Kasumi-1 (cell line): ENCODE results near the gene RPS6KA4.

Source experiments
- DNase-seq, 2 experiments: peaks; one replicate each; lab custom pipeline; 2025; lab: John Stamatoyannopoulos, UW

Gene RPS6KA4

GRCh38 chr11:64348383-64349024 is 10.5 kb upstream of the RPS6KA4 start:
- DNase-seq: no peak

- no peak for DNase-seq
These were observed 10.0 kb upstream of the RPS6KA4 start for GRCh38 chr11:64349025-64349387.

DNA sequence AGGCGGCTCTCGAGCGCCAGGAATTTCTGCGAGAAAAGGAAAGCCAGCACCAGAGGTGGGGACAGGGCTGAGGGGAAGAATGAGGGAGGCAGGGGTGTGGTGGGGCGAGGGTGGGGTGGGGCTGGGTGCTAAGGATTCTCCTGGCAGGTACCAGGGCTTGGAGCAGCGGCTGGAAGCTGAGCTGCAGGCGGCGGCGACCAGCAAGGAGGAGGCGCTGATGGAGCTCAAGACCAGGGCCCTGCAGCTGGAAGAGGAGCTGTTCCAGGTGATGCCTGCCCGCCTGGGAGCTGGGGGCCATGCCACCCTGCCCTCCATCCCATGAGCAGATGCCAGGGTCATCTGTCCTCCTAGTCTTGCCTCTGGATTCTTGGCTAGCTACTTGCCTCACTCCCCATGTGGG is 9.6 kb upstream of the RPS6KA4 start:
- no peak for DNase-seq

DNA sequence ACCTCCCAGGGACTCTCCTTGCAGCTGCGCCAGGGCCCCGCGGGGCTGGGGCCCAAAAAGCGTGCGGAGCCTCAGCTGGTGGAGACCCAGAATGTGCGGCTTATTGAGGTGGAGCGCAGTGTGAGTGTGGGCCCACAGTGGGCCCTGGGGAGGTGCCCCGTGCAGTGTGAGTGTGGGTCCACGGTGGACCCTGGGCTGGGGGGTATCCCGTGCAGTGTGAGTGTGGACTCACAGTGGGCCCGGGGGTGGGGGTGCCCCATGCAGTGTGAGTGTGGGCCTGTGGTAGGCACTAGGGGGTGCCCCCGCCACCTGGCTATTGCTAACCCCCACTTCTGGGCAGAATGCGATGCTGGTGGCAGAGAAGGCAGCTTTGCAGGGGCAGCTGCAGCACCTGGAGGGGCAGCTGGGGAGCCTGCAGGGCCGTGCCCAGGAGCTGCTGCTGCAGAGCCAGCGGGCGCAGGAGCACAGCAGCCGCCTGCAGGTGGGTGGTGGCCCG is 7.8 kb upstream of the RPS6KA4 start:
- no peak for DNase-seq

- DNase-seq: no peak
These were observed 6.6 kb upstream of the RPS6KA4 start for GRCh38 chr11:64352099-64352994.

DNA sequence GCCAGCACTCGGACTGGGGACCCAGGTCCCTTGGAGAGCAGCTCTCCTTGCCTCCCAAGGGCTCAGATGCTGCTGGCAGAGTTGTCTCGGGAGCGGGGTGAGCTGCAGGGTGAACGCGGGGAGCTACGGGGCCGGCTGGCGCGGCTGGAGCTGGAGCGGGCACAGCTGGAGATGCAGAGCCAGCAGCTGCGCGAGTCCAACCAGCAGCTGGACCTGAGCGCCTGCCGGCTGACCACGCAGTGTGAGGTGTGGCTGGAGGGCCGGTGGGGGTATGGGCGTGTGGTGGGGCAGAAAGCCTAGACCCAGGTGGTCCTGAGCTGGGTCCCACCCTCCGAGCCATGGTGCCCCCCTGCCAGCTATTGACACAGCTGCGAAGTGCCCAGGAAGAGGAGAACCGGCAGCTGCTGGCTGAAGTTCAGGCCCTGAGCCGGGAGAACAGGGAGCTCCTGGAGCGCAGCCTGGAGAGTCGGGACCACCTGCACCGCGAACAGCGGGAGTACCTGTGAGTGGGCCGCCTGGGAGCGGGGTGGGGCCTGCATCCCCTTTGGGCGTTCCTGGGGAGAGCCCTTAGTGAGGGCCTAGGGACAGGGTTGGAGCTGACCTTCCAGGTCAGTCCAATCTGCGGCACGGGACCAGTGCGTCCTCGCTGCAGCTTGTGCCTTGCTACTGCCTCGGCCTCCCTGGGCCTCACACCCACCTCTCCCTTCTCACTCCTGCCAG is 5.8 kb upstream of the RPS6KA4 start:
- DNase-seq: no peak

- DNase-seq: no peak
These were observed 5.1 kb upstream of the RPS6KA4 start for GRCh38 chr11:64353715-64354506.

DNA sequence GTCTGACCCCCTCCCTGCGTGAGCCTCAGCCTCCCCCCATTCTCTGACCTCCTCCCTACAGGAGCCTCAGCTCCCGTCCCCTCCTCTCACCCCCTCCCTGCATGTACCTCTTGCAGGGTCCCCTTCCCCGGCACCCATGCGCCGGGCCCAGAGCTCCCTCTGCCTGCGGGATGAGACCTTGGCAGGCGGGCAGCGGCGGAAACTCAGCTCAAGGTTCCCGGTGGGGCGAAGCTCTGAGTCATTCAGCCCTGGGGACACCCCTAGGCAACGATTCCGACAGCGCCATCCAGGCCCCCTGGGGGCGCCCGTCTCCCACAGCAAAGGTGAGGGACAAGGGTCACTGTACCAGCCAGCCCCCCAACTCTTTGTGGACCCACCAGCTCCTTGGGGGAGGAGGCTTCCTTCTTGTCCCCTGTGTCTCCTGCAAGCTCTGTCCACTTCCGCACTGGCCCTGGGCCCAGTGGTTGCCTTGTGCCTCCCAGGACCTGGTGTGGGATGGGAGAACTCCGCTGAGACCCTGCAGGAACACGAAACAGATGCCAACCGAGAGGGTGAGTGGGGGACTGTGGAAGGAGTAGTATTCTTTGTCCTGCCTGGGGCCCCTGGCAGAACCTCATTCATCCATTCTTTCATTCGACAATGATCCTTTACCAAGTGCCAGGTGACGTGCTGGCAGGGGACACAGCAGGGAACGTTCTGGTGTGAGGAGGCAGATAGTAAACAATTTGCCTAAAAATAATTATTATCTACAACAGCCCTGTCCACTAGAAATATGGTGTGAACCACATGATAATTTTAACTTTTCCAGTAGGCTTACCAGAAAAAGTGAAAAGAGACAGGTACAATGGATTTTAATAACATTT is 3.7 kb upstream of the RPS6KA4 start:
- peak; percentile 89 to 91 for DNase-seq

DNA sequence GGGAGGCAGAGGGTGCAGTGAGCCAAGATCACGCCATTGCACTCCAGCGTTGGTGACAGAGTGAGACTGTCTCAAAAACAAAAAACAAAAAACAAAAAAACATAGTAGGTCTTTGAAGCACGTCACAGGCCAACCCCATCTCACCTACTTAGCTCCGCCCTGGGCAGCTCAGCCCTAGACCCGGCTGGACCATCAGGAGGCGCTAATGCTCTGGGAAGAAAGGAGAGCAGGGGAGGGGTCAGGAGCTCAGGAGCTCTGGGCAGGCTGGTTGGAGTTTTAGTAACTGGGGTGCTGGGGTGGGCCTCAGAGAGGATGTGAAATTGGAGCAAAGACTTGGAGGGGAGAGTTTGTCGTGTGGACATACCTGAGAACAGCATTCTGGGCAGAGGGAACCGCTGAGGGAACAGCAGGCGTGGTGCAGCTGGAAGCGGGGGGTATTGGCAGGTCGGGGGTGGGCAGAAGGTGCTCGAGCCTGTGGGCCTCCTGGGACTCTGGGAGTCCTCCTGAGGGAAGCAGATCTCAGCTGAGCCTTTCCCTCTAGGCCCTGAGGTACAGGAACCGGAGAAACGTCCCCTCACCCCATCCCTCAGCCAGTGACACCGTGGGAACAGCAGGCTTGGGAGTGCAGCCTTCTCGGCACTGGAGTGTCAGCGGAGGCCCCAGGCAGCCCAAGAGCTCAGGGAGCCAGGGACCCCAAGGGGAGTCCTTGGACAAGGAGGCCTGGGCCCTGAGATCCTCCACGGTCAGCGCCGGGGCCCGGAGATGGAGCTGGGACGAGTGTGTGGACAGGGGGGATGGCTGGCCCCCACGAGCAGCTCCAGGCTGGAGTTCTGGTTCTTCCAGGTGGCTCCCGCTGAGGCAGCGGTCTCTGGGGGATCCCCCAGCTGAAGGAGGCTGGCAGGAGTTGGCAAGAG is 2.2 kb upstream of the RPS6KA4 start:
- peak; percentile 49 to 54 for DNase-seq

GRCh38 chr11:64357446-64357845 is 1.5 kb upstream of the RPS6KA4 start:
- DNase-seq: no peak

- DNase-seq: no peak
These were observed 942 bp upstream of the RPS6KA4 start for GRCh38 chr11:64357904-64358535.

- DNase-seq: no peak
These were observed 441 bp upstream of the RPS6KA4 start for GRCh38 chr11:64358536-64358906.

DNA sequence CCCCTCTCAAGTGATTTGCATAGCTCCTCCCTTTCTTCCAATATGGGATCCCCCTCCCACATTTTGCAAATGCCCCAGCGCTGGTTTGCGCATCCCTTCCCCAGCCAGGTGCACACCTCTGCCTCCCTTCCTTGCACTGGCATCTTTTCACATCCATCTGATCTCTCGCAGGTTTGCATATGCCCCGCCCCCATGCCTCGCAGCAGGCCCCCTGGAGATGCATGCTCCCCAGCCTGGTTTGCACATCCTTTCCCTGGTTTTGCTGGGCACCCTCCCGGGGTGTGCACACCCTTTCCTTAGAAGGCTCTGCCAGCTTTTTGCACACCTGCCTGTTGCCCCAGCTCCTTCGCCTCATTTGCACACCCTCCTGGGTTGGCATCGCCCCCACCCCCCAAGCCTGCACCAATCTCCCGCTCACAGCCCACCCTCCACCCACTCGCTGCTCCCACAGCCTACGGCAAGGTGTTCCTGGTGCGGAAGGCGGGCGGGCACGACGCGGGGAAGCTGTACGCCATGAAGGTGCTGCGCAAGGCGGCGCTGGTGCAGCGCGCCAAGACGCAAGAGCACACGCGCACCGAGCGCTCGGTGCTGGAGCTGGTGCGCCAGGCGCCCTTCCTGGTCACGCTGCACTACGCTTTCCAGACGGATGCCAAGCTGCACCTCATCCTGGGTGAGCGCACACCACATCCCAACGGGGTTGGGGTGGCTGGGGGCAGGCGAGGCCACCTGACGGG is 917 bp downstream of the RPS6KA4 start:
- DNase-seq: peak; percentile 41 to 73

DNA sequence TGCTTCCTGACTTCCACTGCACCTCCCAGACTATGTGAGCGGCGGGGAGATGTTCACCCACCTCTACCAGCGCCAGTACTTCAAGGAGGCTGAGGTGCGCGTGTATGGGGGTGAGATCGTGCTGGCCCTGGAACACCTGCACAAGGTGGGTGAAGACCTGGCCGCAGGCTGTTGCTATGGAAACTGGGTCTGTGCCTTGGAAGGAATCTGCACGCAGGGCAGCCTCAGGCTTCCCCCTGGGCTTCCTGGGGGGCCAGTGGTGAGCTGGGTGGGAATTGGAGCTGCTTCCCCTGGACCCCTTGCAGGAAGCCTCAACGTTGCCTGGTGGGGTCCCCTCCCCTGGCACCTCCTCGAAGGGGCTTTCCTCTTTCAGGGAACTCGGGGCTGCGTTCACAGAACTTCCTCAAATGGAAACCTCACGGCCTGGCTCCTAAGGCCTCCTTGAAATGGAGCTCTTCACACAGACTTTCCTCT is 1.5 kb downstream of the RPS6KA4 start:
- peak; percentile 78 to 83 for DNase-seq

- DNase-seq: no peak
These were observed 2.7 kb downstream of the RPS6KA4 start for GRCh38 chr11:64361659-64362058.

- no peak for DNase-seq
These were observed 3.4 kb downstream of the RPS6KA4 start for GRCh38 chr11:64362339-64362738.

DNA sequence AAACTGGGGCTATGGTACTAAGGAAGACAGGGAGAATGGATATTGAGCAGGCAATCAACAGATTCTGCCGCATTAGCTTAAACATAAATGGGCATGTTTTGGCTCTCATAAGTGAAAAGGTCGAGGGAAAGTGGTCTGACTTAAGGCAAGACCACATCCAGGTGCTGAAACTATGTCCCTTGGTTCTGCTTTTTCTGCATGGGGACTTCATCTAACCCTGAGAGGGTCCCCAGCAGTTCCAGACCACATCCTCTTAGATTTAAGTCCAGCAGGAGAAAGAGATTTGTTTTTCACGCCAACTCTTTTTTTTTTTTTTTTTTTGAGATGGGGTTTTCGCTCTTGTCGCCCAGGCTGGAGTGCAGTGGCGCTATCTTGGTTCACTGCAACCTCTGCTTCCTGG is 5.5 kb downstream of the RPS6KA4 start:
- no peak for DNase-seq

- DNase-seq: no peak
These were observed 5.9 kb downstream of the RPS6KA4 start for GRCh38 chr11:64364911-64365310.

DNA sequence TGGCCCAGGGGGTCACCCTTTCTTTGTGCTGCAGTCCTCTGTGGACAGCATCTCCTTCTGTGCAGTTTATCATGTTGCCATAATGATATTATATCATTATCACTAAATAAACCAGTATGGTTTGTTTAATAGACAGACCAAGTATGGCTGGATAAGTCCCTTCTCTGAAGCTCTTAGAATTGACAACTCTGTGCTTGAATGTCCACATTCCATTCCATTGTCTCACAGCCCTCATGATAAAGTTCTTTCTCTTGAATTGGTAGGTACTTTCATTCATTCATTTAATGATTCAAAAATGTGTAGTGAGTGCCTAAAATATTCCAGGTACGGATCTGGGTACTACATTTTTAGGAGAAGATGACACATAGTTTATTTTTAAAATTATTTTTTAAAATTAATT is 7.8 kb downstream of the RPS6KA4 start:
- DNase-seq: no peak
